B cell (primary cell): Measurements from ENCODE around the gene LIME1. TPM values are rescaled to one million over a fixed set of nuclear protein-coding genes. Genes with fewer than 3 reads are reported as not detected.

ENCODE experiments used
- ATAC-seq: fragments of 200-7000 bp; cut with Tn5 transposase; one replicate; pipeline ENCODE4 v1.10.0; 2021; ENCODE audit warnings: low read depth, mild to moderate bottlenecking, moderate number of reproducible peaks, moderate library complexity
- CTCF ChIA-PET: fragments of 350-600 bp; sonication (Branson Sonifier 250); formaldehyde crosslinking; loops from one replicate; lab custom pipeline; 2021; ENCODE audit warnings: antibody characterized with exemption, inconsistent platforms; lab: Charles Lee
- POLR2A ChIA-PET: fragments of 350-600 bp; sonication (Branson Sonifier 250); formaldehyde crosslinking; loops from one replicate; lab custom pipeline; 2021; ENCODE audit warnings: antibody characterized with exemption; lab: Charles Lee
- DNase-seq: peaks from one replicate; pipeline ENCODE4 v3.0.0; 2013
- H2AFZ ChIP-seq: 2 replicates; pipeline ENCODE4 v1.6.1; 2012; ENCODE audit warnings: mild to moderate bottlenecking, low read depth, low read length; ENCODE audit not compliant: insufficient read depth, poor library complexity, severe bottlenecking
- H3K27ac ChIP-seq, 2 donors: 1 replicate in 1 of 2; 2 replicates in 1 of 2; pipeline ENCODE4 v1.5.1; 2012 to 2013; ENCODE audit warnings: low read length in 2 of 2, mild to moderate bottlenecking in 2 of 2, moderate library complexity in 1 of 2
- H3K27me3 ChIP-seq, 4 experiments: fragments of 200-600 bp in 1 of 4; sonication (generic) in 1 of 4; replicated peaks in 1 of 4; 1 replicate in 2 of 4; 2 replicates in 2 of 4; pipeline versions ENCODE4 v1.6.1 to v1.7.0; 2013 to 2016; ENCODE audit warnings: low read length in 3 of 4, mild to moderate bottlenecking in 2 of 4, mixed read lengths in 1 of 4, moderate library complexity in 1 of 4; ENCODE audit not compliant: insufficient read depth in 4 of 4, control insufficient read depth in 3 of 4; ENCODE audit errors: control extremely low read depth in 1 of 4
- H3K36me3 ChIP-seq, 2 experiments: replicated peaks in 1 of 2; 1 replicate in 1 of 2; 2 replicates in 1 of 2; pipeline versions ENCODE4 v1.6.1 to v1.7.1; 2013; ENCODE audit warnings: low read length in 1 of 2; ENCODE audit not compliant: insufficient read depth in 2 of 2, control insufficient read depth in 1 of 2; ENCODE audit errors: control extremely low read depth in 1 of 2, extremely low read depth in 1 of 2
- H3K4me1 ChIP-seq, 2 donors: fragments of 200-600 bp in 1 of 2; sonication (generic) in 1 of 2; 1 replicate in 1 of 2; 2 replicates in 1 of 2; pipeline versions ENCODE4 v1.5.1 to v1.6.1; 2013 to 2017; ENCODE audit warnings: low read length in 2 of 2; ENCODE audit not compliant: control insufficient read depth in 2 of 2, insufficient read depth in 2 of 2
- H3K4me2 ChIP-seq: replicated peaks from 2 replicates; pipeline ENCODE3; 2012; ENCODE audit warnings: mild to moderate bottlenecking, low read depth, low read length; ENCODE audit not compliant: poor library complexity, severe bottlenecking
- H3K4me3 ChIP-seq, 5 experiments: fragments of 200-600 bp in 1 of 5; sonication (generic) in 1 of 5; 1 replicate in 3 of 5; 2 replicates in 2 of 5; pipeline versions ENCODE4 v1.5.1 to v1.7.0; 2011 to 2016; ENCODE audit warnings: low read length in 4 of 5, mild to moderate bottlenecking in 4 of 5, low read depth in 2 of 5, control low read depth in 1 of 5, moderate library complexity in 1 of 5; ENCODE audit not compliant: insufficient read depth in 1 of 5; ENCODE audit errors: control extremely low read depth in 1 of 5, extremely low read depth in 1 of 5
- H3K79me2 ChIP-seq: fragments of 200-600 bp; sonication (generic); one replicate; pipeline ENCODE4 v1.6.0; 2016; ENCODE audit warnings: low read length; ENCODE audit not compliant: control insufficient read depth, insufficient read depth
- H3K9ac ChIP-seq: fragments of 200-600 bp; sonication (generic); 2 replicates; pipeline ENCODE4 v1.6.1; 2017; ENCODE audit warnings: mild to moderate bottlenecking, low read length, moderate library complexity
- H3K9me3 ChIP-seq, 3 donors: one replicate each; pipeline versions ENCODE4 v1.6.1 to v1.7.1; 2013; ENCODE audit warnings: low read length in 2 of 3; ENCODE audit not compliant: control insufficient read depth in 2 of 3, insufficient read depth in 1 of 3; ENCODE audit errors: control extremely low read depth in 1 of 3
- H4K20me1 ChIP-seq: 2 replicates; pipeline ENCODE4 v1.6.0; 2012; ENCODE audit warnings: mild to moderate bottlenecking, low read length; ENCODE audit not compliant: insufficient read depth, control insufficient read depth, poor library complexity, severe bottlenecking
- H3K27ac Mint-ChIP-seq: one replicate; pipeline ENCODE4 v1.8.0; 2021; ENCODE audit warnings: mixed read lengths
- H3K27me3 Mint-ChIP-seq: one replicate; pipeline ENCODE4 v1.8.0; 2021; ENCODE audit warnings: mixed read lengths
- H3K4me1 Mint-ChIP-seq: one replicate; pipeline ENCODE4 v1.8.0; 2021; ENCODE audit warnings: mixed read lengths
- H3K4me3 Mint-ChIP-seq: one replicate; pipeline ENCODE4 v1.8.0; 2021; ENCODE audit warnings: mixed read lengths
- H3K9me3 Mint-ChIP-seq: one replicate; pipeline ENCODE4 v1.8.0; 2022; ENCODE audit warnings: mixed read lengths; ENCODE audit not compliant: insufficient read depth
- CTCF ChIP-seq: fragments of 200-600 bp; IDR thresholded peaks from one replicate; pipeline ENCODE4 v1.8.0; 2022; ENCODE audit warnings: antibody characterized with exemption, mild to moderate bottlenecking
- EZH2 ChIP-seq: IDR thresholded peaks from 2 replicates; pipeline ENCODE4 v1.6.1; 2012; ENCODE audit warnings: borderline replicate concordance, low read depth, mild to moderate bottlenecking, moderate library complexity, low read length; ENCODE audit not compliant: insufficient read depth, poor library complexity, severe bottlenecking
- WGBS: methylation state at CpG from one replicate; pipeline ENCODE4 v1.1.5; 2013; ENCODE audit warnings: missing lambda C conversion rate; ENCODE audit not compliant: insufficient coverage; 5-methylcytosine and 5-hydroxymethylcytosine counted together
- intact Hi-C: fragments of 100-400 bp; cut with micrococcal nuclease; formaldehyde crosslinking; loops from one replicate; pipeline ENCODE4 v1.10.0; 2022
- polyA plus RNA-seq: library from polyadenylated mRNA; depleted of rRNA; stranded (reverse); fragments of >200 nt; gene quantifications from 2 replicates; pipeline ENCODE4 v1.2.3, GENCODE V29; 2012
- total RNA-seq, 2 donors: library from RNA; stranded (reverse); fragments of 120-200 nt in 1 of 2; gene quantifications; 1 replicate in 1 of 2; 2 replicates in 1 of 2; pipeline versions ENCODE4 v1.2.3 to v1.2.4, GENCODE V29; 2013 to 2022

Gene LIME1
- total and polyA plus RNA-seq, 2 donors (not counting 1 experiment from before 2014, with no cell fraction given): 14.5 to 95.2 TPM

- ATAC-seq: no peak
- Mint-ChIP-seq H3K4me1 (peaks cover 29% of the 10 kb centered on the region), H3K4me3 (no peak overlapping the region), H3K9me3 (peaks cover 2% of the 10 kb centered on the region), H3K27me3 (no peaks in the 10 kb centered on the region), H3K27ac (no peak overlapping the region)
- H4K20me1 ChIP-seq: peaks cover 55% of the 10 kb centered on the region
- H3K9ac ChIP-seq: no peak overlapping the region
- intact Hi-C loops: no loop called here
- ChIA-PET POLR2A (no interaction called here), CTCF (interaction anchor here (1.2 kb wide), 1 partner anchor 24 kb away, joined by 3 read pairs; the partner anchor contains the start of gene LIME1)
- no peak overlapping the region for H2AFZ ChIP-seq
- H3K79me2 ChIP-seq: peaks cover 88% of the 10 kb centered on the region
- H3K27me3 ChIP-seq: no peaks in the 10 kb centered on the region
- peaks cover 8 to 13% of the 10 kb centered on the region in 2 donors for H3K4me1 ChIP-seq
- no CpG with 5 or more reads among the region's 1 CpG for WGBS
- H3K36me3 ChIP-seq: peaks cover 2 to 38% of the 10 kb centered on the region in 2 experiments
- H3K4me2 ChIP-seq: no peak overlapping the region
- DNase-seq: no peak
- H3K9me3 ChIP-seq: peaks cover 1 to 20% (median 7%) of the 10 kb centered on the region in 3 donors
- no peak for TF ChIP-seq CTCF
- TF ChIP-seq EZH2: no peak
- H3K27ac ChIP-seq: no peak overlapping the region
- H3K4me3 ChIP-seq: no peak overlapping the region
Measured at GRCh38 chr20:63712191-63712590, 24.3 kb upstream of the LIME1 start.

- Histone ChIP-seq H3K79me2 (peaks cover 91% of the 10 kb centered on the region), H3K4me3 (no peak overlapping the region), H2AFZ (no peak overlapping the region), H3K4me1 (no peaks in the 10 kb centered on the region), H3K27me3 (no peaks in the 10 kb centered on the region), H3K9ac (no peak overlapping the region), H3K9me3 (peaks cover 1 to 28% (median 13%) of the 10 kb centered on the region in 3 donors), H4K20me1 (peaks cover 54% of the 10 kb centered on the region), H3K27ac (no peak overlapping the region), H3K36me3 (peaks cover 3 to 43% of the 10 kb centered on the region in 2 experiments), H3K4me2 (no peak overlapping the region)
- H3K9me3 Mint-ChIP-seq: peaks cover 4% of the 10 kb centered on the region
- ATAC-seq (no peak), DNase-seq (no peak)
- ChIA-PET CTCF (no interaction called here), POLR2A (no interaction called here)
- TF ChIP-seq CTCF (no peak), EZH2 (no peak)
- no peak overlapping the region for H3K27ac Mint-ChIP-seq
- H3K4me3 Mint-ChIP-seq: no peak overlapping the region
- intact Hi-C loops: no loop called here
- no peaks in the 10 kb centered on the region for H3K27me3 Mint-ChIP-seq
- H3K4me1 Mint-ChIP-seq: peaks cover 19% of the 10 kb centered on the region
- WGBS: 93% methylated on average over 2 of the region's 5 CpGs
Measured at GRCh38 chr20:63714858-63715257, 21.6 kb upstream of the LIME1 start.
